Activated CD4-positive, alpha-beta T cell treated with anti-CD3 and anti-CD28 coated beads, Interleukin-2, Interleukin-6, amounts not matched to agents 100 ng/mL and 50 ng/mL, durations not matched to agents 16 hours and 8 hours (primary cell): ENCODE results near the gene PSORS1C2.

Experiments used
- DNase-seq: peaks from one replicate; pipeline ENCODE4 v3.0.0-alpha.2; 2020

PSORS1C2 gene

GRCh38 chr6:31135710-31136109 lies 3.2 kb downstream of the PSORS1C2 start:
- no peak for DNase-seq

DNA sequence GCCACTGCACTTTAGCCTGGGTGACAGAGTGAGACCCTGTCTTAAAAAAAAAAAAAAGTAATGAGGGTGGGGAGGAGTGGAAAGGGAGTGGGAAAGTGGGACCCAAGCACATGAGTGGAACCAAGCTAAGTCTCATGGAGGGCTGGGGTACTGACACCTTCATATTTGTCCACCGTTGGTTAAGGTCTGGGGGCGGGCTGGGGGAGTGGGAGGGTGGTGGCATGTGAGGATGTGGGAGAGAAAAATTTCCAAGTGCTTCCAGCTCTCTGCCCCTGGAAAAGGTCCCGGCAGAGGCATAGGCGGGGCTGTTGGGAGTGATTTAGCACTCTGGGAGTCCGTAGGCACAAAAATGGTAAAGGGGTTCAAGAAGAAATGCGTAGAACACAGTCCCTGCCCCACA lies 6.1 kb downstream of the PSORS1C2 start:
- DNase-seq, result no peak

DNA sequence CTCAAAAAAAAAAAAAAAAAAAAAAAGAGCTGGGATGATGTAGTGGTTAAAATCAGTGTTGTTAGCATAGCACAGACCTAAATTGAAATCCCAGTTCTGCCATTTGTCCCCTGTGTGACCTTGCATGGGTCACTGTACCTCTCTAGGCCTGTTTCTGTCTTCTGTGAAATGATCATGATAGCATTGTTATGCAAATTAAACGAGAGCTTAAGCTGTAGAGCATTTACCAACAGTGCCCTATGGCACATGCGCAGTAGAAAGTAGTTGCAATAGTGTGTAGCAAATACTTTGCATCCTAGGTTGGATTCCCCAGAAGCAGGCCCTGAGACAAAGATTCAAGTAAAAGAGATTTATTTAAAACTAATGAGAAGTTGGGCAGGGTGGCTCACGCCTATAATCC lies 7.3 kb downstream of the PSORS1C2 start:
- DNase-seq, result no peak

DNA sequence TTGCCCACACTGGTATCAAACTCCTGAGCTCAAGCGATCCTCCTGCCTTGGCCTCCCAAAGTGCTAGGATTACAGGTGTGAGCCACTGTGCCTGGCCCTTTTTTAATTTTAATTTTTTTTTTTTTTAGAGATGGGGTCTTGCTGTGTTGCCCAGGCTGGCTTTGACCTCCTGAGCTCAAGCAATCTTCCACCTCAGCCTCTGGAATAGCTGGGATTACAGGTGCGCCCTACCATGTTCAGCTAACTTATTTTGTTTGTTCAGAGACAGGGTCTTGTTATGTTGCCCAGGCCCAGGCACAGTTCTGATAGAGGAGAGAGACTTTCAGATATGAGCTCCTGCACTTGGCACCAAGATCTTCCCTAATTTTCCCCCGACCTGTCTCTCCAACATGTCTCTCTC lies 8.1 kb downstream of the PSORS1C2 start:
- no peak for DNase-seq

DNA sequence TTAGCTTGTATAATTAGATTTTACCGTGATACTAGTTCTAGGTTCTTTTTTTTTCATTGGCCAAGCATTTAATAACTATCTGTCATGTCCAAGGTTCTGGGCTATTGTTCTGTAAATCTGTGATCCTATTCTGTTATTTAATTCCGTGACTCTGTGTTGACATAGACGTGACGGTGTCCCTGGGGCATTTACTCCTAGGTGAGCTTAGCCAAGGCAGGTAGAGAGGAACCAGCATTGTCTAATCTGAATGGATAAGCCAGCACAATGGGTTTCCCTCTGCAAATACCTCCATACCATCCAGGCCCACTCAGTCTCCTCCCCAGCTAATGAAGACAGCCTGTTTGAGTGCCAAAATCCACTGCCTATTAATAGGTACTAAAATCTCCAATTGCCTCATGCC lies 9.7 kb downstream of the PSORS1C2 start:
- no peak for DNase-seq

- peak; percentile 75 for DNase-seq
These were observed 10.7 kb downstream of the PSORS1C2 start for GRCh38 chr6:31128093-31128676.

- DNase-seq, result no peak
These were observed 12.3 kb downstream of the PSORS1C2 start for GRCh38 chr6:31126396-31127175.

GRCh38 chr6:31125586-31126363 lies 13.1 kb downstream of the PSORS1C2 start:
- DNase-seq, result no peak

DNA sequence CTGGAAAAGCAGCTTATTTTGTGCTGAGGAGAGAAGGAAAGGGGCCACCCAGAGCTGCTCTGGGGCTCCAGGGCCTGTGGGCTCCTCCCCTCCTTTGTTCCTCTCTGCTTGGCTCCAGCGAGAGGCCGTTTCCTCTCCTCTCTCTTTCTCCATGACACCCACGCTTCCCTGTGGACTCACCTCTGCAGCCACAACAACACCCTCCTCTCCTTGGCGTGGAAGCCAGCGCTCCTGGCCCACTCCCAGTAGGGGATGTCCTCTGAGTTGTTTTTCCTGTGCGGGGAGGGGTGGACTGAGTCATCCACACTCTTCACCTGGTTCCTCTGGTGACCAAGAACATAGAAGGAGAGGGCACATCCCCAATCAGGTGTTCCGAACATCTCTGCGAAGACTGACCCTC lies 13.7 kb downstream of the PSORS1C2 start:
- no peak for DNase-seq

DNA sequence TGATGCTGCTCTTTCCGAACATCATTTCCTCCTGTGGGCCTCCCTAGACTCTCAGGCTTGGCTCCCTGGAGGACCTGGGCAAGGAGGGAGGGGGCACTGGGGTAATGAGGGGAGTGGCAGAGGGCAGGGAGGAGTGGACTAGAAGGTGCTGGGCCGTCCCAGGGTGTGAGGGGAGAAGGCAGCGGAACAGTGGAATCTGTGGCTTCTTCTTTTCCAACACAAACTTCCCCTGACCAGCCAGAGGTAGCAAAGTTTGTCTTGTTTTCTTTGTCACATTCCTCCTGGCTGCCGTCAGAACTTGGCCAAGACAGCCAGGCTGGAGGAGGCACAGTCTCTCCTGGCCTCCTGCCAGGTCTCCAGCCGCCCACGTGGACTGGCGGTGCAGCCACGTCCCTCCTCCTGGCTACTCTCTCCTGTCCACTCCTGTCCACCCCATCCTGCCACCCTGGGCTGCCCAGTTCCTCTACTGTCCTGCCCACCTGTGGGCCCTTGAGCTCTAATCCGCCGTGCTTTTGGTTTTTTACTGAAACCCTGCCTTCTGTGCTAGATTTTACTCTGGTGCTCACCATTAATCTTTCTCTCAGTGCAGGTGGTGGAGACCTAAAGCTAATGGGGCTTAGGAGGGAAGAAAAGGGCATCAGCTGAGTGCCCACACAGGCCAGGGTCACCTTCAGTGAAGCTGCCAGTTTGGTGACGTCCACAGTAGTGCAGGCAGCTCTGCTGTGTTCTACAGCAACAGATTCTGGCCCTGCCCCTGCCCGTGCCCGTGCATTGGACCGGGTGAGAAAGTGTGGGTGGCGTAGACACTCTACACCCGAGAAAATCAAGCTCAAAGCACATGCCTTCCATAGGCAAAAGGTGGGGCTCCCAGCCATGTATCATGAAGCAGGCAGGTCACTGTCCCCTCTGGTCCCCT lies 15.8 kb downstream of the PSORS1C2 start:
- no peak for DNase-seq

DNA sequence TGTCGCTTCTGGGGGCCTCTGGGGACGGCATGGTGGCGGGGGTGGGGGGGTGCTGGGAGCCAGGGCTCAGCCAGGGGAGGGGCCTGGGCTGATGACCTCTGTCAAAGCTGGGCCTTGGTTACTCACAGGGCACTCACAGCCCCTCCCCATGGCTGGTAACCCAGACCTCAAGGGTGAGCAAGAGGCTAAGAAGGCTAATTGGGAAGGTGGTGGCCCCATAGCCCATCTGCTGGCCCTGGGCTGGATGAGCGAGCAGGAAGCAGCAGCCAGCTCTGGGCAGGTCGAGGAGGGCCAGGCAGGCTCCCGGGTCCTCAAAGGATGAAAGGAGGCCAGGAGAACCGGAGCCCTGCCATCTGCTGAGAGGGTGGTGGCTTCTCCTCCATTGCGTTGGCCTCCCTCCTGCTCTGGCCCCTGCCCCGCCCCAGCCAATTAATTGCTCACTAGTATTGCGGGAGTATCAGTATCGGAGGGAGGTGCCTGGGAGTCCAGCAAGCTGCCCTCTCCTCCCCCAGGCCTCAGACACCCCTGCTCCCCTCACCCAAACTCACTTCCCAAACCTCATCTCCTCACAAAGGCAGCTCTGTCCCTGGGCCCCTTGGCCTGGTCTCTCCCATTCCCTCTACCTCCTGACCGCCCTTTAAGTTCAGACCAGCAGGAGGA lies 17.6 kb downstream of the PSORS1C2 start:
- no peak for DNase-seq

DNA sequence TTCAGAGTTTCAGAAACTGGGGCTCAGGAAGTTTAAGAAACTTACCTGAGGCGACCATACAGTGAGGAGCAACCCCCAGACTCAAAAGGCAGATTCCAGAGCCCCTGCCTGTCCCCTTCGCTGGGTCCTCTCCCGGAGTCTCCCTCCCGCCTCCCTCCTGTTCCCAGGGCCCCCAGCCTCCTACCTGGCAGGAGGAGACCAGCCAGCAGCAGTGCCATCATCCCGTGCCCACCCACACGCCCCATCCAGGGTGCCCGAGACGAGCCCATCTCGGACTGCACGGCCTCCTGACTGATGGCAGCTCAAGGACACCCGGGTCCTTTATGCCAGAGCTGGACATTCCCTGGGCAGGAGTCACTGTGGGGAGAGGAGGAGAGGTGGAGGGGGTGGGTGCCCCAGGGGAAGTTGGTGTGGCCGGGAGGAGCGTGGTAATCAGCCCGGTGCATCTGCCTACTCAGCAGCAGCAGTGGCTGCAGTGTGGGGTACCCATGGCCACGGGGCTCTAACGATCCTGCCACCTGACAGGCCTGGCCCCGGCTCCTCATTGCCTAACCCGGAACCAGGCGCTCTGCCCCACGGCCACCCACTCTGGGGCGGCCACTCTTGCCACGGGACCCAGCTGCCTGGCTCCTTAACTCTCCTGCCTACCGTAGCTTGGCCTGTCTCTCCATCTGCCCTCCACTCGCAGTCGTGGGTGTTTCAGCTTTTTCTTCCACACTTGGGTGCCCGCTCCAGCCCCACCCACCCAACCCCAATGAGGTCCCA lies 18.5 kb downstream of the PSORS1C2 start, which contains the start of gene CDSN:
Gene CDSN, minus strand, starts transcription at position 296 of the 765 bp plus-strand sequence. Its CDS starts 27 bp downstream, at position 269.
- DNase-seq, result no peak

DNA sequence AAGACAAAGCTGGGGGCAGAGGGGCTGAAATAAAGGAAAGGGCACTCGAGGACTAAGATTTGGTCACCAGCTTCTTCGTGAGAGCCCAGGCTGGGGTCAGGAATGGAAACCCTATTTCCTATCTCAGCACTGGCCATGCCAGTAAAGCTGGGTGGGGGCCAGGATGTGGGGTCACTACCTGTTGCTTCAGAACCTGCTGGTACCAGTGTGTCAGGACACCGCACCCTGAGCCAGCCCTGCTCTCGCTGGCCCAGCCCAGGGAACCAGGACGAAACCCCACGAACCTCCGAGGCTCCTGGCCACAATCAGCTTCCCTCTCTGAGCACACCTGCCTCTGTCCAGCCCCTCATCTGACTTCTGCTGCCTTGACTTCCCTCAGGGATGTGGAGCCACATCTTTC lies 20.7 kb downstream of the PSORS1C2 start:
- DNase-seq, result no peak

DNA sequence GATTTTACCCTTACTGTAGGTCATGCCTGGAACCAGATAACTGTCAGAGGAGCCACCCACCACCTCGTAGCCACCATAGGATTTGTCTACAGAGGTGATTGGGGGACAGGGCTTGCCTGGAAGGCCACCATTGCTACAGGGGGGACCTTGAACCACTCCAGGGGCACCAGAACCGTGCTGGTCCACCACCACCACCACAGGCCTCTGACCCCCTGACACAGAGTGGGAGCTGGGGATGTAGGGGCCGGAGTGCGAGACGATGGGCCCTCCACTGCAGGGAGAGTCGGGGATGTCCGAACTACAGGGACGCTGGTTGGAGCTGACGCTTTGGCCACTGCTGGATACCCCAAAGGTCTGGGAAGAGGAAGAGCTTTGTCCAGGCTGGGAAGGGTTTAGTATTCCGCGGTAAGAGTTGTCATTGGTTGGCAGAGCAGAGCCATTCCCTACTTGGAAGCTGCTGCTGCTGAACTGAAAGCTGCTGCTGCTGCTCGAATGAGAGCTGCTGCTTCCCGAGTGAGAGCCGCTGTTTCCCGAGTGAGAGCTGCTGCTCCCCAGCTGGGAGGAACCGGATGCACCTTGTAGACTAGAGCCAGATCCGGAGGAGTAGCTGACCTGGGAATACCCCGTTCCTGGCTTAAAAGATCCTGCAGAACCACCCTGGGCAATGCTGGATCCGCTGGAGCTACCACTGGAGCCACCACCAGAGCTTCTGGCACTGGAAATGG lies 22.0 kb downstream of the PSORS1C2 start:
- DNase-seq, result no peak

GRCh38 chr6:31115941-31116560 lies 22.8 kb downstream of the PSORS1C2 start:
- no peak for DNase-seq

DNA sequence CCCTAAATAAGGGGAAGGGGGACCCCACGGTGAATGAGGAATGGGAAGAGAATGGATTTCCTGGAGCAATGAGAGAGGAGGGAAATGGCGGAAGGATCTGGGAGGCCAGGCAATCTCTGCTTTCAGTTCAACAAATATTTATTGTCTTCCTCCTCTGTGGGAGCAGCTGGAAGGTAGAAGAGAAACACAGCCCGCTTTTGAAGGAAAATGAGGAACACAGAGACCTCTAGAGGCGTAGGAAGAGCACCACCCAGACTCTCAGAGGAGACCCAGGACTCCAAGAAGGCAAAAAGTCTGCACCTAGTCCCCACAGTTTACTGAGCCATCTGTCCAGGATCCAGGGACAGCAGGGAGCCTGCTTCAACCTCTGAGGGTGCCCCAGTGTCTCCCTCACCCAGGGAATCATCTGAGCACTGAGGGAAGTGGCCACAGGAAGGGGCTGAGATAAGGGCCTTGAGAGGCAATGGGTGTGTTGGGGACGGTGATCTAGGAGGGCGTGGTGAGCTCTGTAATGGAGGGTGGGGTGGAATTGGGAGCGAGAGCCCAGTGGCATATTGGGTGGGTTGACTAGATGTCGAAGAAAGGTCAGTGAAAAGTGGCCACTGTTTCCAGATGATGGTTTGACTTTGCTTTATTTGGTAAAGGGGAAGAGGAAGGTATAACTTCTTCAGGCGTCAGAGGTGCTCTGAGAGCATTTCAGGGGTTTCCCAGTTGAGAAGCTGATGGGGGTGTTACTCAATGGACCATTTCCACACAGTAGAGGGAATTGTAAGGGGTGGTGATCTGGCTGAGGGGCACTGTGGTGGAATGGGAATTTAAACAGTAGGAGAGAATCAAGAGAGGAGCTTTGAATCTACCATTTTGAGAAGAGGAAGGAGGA lies 23.7 kb downstream of the PSORS1C2 start:
- no peak for DNase-seq

GRCh38 chr6:31114541-31114878 lies 24.4 kb downstream of the PSORS1C2 start, which contains the start of gene PSORS1C1:
TSS of gene PSORS1C1 (plus strand) at chr6:31114800. CDS start at chr6:31129633, 14,833 bp downstream.
- no peak for DNase-seq

DNA sequence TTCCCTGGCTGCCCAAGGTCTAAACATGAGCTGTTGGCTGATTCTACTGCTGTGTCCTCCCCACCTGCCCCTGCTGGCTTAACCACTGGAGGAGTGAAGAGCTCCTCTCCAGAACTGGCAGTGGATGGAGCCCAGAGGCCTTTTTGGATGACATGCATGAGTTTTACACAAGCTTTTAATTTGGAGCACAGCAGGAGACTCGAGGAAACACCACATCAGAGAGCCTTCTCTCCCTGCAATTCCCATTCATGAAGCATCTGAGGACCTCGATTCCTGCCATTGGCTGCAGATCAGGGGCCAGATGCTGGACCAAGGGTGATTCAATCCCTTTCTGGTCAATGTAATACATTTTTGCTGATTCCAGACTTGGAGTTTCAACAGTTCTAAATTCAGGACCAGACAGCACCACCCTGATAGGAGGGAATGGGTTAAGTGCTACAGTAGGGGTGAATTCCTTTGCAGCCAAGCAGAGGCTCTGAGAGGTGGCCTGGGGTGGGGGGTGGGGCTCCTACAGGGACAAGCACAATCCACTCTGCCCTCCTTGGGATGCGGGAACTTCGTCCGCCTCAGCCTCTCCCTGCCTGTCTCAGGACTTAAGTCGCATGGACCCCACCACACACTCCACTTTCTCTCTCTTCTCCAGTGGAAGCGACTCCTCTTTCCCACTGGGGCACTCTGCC lies 24.9 kb downstream of the PSORS1C2 start:
- DNase-seq, result no peak

- no peak for DNase-seq
These were observed 26.4 kb downstream of the PSORS1C2 start, which contains the start of gene C6orf15 for GRCh38 chr6:31112478-31112877. TSS of gene C6orf15 (minus strand) at chr6:31112575. CDS start at chr6:31112555, 20 bp downstream.
